ENCODE results near the gene CLCN7.

The CLCN7 gene

DNA sequence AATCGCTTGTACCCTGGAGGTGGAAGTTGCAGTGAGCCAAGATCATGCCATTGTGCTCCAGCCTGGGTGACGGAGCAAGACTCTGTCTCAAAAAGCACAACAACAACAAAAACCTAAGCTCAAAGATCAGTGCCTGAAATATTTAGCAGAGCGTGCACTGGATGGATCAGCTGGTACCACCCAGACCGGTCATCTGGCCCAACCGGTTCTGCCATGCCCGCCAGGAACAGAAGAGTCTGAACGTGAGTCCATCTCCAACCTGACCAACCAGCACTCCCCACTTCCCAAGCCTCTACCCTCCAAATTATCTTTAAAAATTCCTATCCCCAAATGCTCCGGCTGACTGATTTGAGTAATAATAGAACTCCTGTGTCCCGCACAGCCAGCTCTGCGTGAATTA is 52.8 kb downstream of the CLCN7 start:
- POLR2A ChIA-PET = no interaction called here
- WGBS (ENCODE audit: insufficient coverage) = 90% methylated on average over 9 of the region's 10 CpGs
- DNase-seq = no peak
- Histone ChIP-seq H3K9me3 (ENCODE audit: control extremely low read depth in 1 of 5, control insufficient read depth in 4 of 5, insufficient read depth in 2 of 5, low read depth in 1 of 5, low read length in 4 of 5) (no peaks in the 10 kb centered on the region), H3K36me3 (ENCODE audit: control insufficient read depth in 4 of 4, insufficient read depth in 4 of 4, low read length in 3 of 4) (no peaks in the 10 kb centered on the region), H3K27me3 (replicated peaks in 2 of 5; ENCODE audit: control insufficient read depth in 4 of 5, insufficient read depth in 5 of 5, low read length in 4 of 5) (no peaks in the 10 kb centered on the region), H3K4me1 (ENCODE audit: control extremely low read depth in 1 of 4, control insufficient read depth in 4 of 4, insufficient read depth in 4 of 4, low read length in 3 of 4) (peaks cover 5 to 17% (median 14%) of the 10 kb centered on the region in 4 experiments), H3K27ac (ENCODE audit: insufficient read depth in 1 of 2, low read depth in 1 of 2, low read length in 2 of 2, poor library complexity in 1 of 2, severe bottlenecking in 2 of 2) (no peak overlapping the region), H3K4me3 (ENCODE audit: control insufficient read depth in 1 of 7, extremely low read depth in 1 of 7, insufficient read depth in 4 of 7, low read depth in 2 of 7, low read length in 6 of 7) (no peak overlapping the region)
- CTCF ChIA-PET = interaction anchor here (1.1 to 1.5 kb wide), 3 partner anchors 13 to 121 kb away, joined by 3 to 4 read pairs (median 3); no protein-coding TSS in a partner anchor

DNA sequence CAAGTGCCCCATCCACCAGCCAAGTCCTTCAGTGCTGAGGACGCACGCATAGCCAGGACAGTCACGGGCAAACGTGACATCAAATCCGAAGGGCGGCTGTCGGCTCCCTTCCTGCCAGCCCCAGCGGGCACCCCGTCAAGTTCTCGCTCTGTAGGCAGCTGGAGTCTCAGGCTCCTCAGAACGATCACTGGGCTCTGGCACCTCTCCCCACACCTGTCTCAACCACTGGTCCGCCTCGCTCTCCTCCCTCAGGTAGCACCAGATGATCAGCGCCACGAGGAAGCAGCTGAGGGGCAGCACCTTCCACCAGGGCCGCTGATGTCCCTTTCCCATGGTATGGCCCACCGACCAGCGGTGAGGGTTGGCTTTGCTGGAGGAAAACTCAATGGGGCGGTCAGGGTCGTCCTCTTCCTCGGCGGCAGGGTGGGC is 54.7 kb downstream of the CLCN7 start:
- POLR2A ChIA-PET = interaction anchor here (0.7 to 1.0 kb wide), 2 partner anchors 12 to 362 kb away, joined by 4 to 8 read pairs; partner anchors contain the start of genes NUBP2 and SPSB3
- WGBS (ENCODE audit: insufficient coverage) = 2% methylated on average over 17 of the region's 22 CpGs
- Histone ChIP-seq H3K27ac (ENCODE audit: insufficient read depth in 1 of 2, low read depth in 1 of 2, low read length in 2 of 2, poor library complexity in 1 of 2, severe bottlenecking in 2 of 2) (peak overlapping the region; percentile 91 to 96), H3K27me3 (replicated peaks in 2 of 5; ENCODE audit: control insufficient read depth in 4 of 5, insufficient read depth in 5 of 5, low read length in 4 of 5) (no peaks in the 10 kb centered on the region), H3K4me3 (ENCODE audit: control insufficient read depth in 1 of 7, extremely low read depth in 1 of 7, insufficient read depth in 4 of 7, low read depth in 2 of 7, low read length in 6 of 7) (peak overlapping the region; percentile 57 to 98 (median 92)), H3K36me3 (ENCODE audit: control insufficient read depth in 4 of 4, insufficient read depth in 4 of 4, low read length in 3 of 4) (no peaks in the 10 kb centered on the region), H3K9me3 (ENCODE audit: control extremely low read depth in 1 of 5, control insufficient read depth in 4 of 5, insufficient read depth in 2 of 5, low read depth in 1 of 5, low read length in 4 of 5) (no peaks in the 10 kb centered on the region), H3K4me1 (ENCODE audit: control extremely low read depth in 1 of 4, control insufficient read depth in 4 of 4, insufficient read depth in 4 of 4, low read length in 3 of 4) (peaks cover 5 to 18% (median 15%) of the 10 kb centered on the region in 4 experiments)
- CTCF ChIA-PET = interaction anchor here (0.7 to 1.5 kb wide), 5 partner anchors 12 to 285 kb away, joined by 3 to 4 read pairs (median 3); no protein-coding TSS in a partner anchor
- DNase-seq = peak in 1 of 3 donors; percentile 7

DNA sequence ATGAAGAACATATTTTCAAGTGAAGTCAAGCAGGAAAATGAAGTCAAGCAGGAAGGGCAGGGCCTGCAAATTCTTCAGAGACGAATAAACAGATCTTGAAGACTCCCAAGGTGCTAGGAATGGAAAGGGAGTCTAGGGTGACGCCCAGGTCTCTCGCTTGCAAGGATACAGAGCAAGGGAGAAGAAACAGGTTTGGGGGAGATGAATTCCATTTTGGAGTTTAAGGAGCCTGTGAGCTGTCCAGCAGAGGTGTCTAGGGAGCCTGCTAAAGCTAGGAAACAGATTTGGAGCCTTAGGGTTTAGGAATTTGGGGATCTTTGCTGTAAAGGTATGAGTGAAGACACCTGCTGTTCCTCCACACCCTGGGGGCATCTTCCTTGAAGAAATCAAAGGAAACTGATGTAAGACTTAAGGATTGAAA is 58.3 kb downstream of the CLCN7 start:
- H3K4me3 ChIP-seq (ENCODE audit: control insufficient read depth in 1 of 7, extremely low read depth in 1 of 7, insufficient read depth in 4 of 7, low read depth in 2 of 7, low read length in 6 of 7) = no peak overlapping the region
- 100% methylated on average over 2 of the region's 3 CpGs for WGBS (ENCODE audit: insufficient coverage)
- H3K9me3 ChIP-seq (ENCODE audit: control extremely low read depth in 1 of 5, control insufficient read depth in 4 of 5, insufficient read depth in 2 of 5, low read depth in 1 of 5, low read length in 4 of 5) = no peaks in the 10 kb centered on the region
- peaks cover 0 to 5% (median 1%) of the 10 kb centered on the region in 4 experiments for H3K36me3 ChIP-seq (ENCODE audit: control insufficient read depth in 4 of 4, insufficient read depth in 4 of 4, low read length in 3 of 4)
- ChIA-PET POLR2A (no interaction called here), CTCF (interaction anchor here (0.9 kb wide), 1 partner anchor 53 kb away, joined by 3 read pairs; no protein-coding TSS in a partner anchor)
- H3K4me1 ChIP-seq (ENCODE audit: control extremely low read depth in 1 of 4, control insufficient read depth in 4 of 4, insufficient read depth in 4 of 4, low read length in 3 of 4) = peaks cover 5 to 30% (median 22%) of the 10 kb centered on the region in 4 experiments
- no peaks in the 10 kb centered on the region for H3K27me3 ChIP-seq (replicated peaks in 2 of 5; ENCODE audit: control insufficient read depth in 4 of 5, insufficient read depth in 5 of 5, low read length in 4 of 5)
- no peak overlapping the region for H3K27ac ChIP-seq (ENCODE audit: insufficient read depth in 1 of 2, low read depth in 1 of 2, low read length in 2 of 2, poor library complexity in 1 of 2, severe bottlenecking in 2 of 2)
- DNase-seq = no peak

DNA sequence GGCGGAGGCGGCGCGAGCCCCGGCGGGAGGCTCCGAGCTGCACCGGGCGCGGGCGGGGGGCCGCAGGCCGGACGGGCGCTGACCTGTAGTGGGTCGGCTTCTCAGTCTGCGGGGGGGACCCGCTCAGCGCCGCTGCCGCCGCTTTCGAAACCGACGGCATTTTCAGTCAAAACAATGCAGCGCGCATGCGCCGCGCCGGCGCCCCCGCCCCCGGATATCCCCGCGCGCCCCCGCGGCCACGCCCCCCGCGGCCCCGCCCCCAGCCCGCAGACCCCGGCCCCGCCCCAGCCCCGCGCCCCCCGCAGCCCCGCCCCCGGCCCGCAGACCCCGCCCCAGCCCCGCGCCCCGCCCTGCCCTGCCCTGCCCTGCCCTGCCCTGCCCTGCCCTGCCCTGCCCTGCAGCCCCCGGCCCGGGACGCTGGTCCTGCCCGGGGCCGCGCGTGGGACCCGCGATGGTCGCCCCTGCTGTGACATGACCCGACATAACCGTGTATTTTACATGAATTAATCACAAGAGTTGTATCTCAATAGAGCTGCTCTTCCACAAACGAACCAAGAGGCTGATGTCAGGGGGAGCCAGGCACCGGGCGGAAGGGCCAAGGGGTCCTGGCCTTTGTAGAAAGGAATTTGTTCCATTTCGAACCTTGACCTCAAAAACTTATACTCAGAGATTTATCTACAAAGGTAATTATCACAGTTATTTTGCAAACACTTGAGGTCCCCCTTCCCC is 60.1 kb downstream of the CLCN7 start, which contains the start of gene UNKL:
Gene UNKL, minus strand, starts transcription at position 173 of the 729 bp plus-strand sequence. Its CDS starts 13 bp downstream, at position 160.
- CTCF ChIA-PET = interaction anchor here (1.3 kb wide), 2 partner anchors 13 to 50 kb away, joined by 4 to 5 read pairs; no protein-coding TSS in a partner anchor
- POLR2A ChIA-PET = no interaction called here
- Histone ChIP-seq H3K4me1 (ENCODE audit: control extremely low read depth in 1 of 4, control insufficient read depth in 4 of 4, insufficient read depth in 4 of 4, low read length in 3 of 4) (peaks cover 1 to 20% (median 13%) of the 10 kb centered on the region in 4 experiments), H3K27ac (ENCODE audit: insufficient read depth in 1 of 2, low read depth in 1 of 2, low read length in 2 of 2, poor library complexity in 1 of 2, severe bottlenecking in 2 of 2) (peak within 1 kb of the TSS; percentile 46 to 78), H3K36me3 (ENCODE audit: control insufficient read depth in 4 of 4, insufficient read depth in 4 of 4, low read length in 3 of 4) (peaks cover 0 to 12% (median 4%) of the 10 kb centered on the region in 4 experiments), H3K9me3 (ENCODE audit: control extremely low read depth in 1 of 5, control insufficient read depth in 4 of 5, insufficient read depth in 2 of 5, low read depth in 1 of 5, low read length in 4 of 5) (no peaks in the 10 kb centered on the region), H3K4me3 (ENCODE audit: control insufficient read depth in 1 of 7, extremely low read depth in 1 of 7, insufficient read depth in 4 of 7, low read depth in 2 of 7, low read length in 6 of 7) (peak within 1 kb of the TSS; percentile 74 to 94 (median 83)), H3K27me3 (replicated peaks in 2 of 5; ENCODE audit: control insufficient read depth in 4 of 5, insufficient read depth in 5 of 5, low read length in 4 of 5) (no peaks in the 10 kb centered on the region)
- peak; percentile 64 to 82 (median 74) for DNase-seq
- WGBS (ENCODE audit: insufficient coverage) = 2% methylated on average over 37 of the region's 72 CpGs

DNA sequence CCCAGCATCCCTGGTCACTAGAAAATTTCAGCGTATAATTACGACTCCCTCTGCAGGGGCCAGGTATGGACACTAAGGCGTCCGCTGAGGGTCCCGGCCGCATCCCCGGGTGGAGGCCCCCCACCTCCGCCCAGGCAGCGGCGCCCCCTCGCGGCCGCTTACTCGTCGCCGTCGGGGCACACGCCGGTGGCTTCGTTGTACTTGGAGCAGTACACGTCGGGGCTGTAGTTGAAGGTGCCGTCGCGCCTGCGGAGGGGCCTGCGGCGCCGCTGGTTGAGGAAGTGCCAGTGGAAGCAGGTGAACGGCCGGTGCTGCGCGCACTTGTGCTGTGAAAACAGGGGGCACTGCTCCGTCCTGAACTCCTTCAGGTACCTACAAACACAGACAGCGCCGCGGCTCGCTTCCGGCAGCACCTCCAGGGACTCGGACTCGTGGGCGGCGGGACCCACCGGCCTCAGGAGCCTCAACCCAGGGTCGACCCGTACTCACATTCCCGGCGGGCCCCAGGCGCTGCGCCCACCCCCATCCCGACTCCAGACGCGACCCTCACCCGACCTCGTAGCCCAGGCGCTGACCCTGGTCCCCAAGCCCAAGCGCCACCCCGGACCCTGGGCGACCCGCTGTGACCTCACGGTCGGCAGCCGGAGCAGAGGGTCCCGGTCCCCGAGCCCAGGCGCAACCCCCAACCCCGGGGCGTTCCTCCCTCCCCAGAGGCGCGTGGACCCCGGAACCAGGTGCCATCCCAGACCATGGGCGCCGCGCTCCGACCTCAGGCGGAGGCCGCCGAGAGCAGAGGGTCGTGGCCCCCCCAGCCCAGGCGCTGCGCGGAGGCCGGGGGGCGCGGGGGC is 60.9 kb downstream of the CLCN7 start:
- H3K36me3 ChIP-seq (ENCODE audit: control insufficient read depth in 4 of 4, insufficient read depth in 4 of 4, low read length in 3 of 4) = peaks cover 0 to 15% (median 4%) of the 10 kb centered on the region in 4 experiments
- H3K27me3 ChIP-seq (replicated peaks in 2 of 5; ENCODE audit: control insufficient read depth in 4 of 5, insufficient read depth in 5 of 5, low read length in 4 of 5) = no peaks in the 10 kb centered on the region
- H3K9me3 ChIP-seq (ENCODE audit: control extremely low read depth in 1 of 5, control insufficient read depth in 4 of 5, insufficient read depth in 2 of 5, low read depth in 1 of 5, low read length in 4 of 5) = no peaks in the 10 kb centered on the region
- WGBS (ENCODE audit: insufficient coverage) = 4% methylated on average over 70 of the region's 85 CpGs
- peak overlapping the region; percentile 46 to 78 for H3K27ac ChIP-seq (ENCODE audit: insufficient read depth in 1 of 2, low read depth in 1 of 2, low read length in 2 of 2, poor library complexity in 1 of 2, severe bottlenecking in 2 of 2)
- peak overlapping the region; percentile 74 to 94 (median 83) for H3K4me3 ChIP-seq (ENCODE audit: control insufficient read depth in 1 of 7, extremely low read depth in 1 of 7, insufficient read depth in 4 of 7, low read depth in 2 of 7, low read length in 6 of 7)
- peaks cover 0 to 15% (median 9%) of the 10 kb centered on the region in 4 experiments for H3K4me1 ChIP-seq (ENCODE audit: control extremely low read depth in 1 of 4, control insufficient read depth in 4 of 4, insufficient read depth in 4 of 4, low read length in 3 of 4)
- DNase-seq = peak; percentile 83 to 93 (median 91)
- POLR2A ChIA-PET = no interaction called here
- CTCF ChIA-PET = interaction anchor here (1.1 to 1.3 kb wide), 2 partner anchors 43 to 49 kb away, joined by 3 to 5 read pairs; no protein-coding TSS in a partner anchor

DNA sequence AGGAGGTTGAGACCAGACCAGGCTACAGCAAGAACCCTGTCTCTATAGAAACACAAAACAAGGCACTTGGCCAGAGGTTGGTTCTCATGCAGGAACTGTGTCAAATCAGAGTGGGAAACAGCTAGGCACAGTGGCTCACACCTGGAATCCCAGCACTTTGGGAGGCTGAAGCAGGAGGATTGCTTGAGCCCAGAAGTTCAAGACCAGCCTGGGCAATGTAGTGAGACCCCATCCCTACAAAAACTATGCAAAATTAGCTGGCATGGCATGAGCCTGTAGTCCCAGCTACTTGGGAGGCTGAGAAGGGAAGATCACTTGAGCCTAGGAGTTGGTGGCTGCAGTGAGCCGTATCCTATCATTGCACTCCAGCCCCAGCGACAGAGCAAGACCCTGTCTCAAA is 62.0 kb downstream of the CLCN7 start:
- H3K27ac ChIP-seq (ENCODE audit: insufficient read depth in 1 of 2, low read depth in 1 of 2, low read length in 2 of 2, poor library complexity in 1 of 2, severe bottlenecking in 2 of 2) = no peak overlapping the region
- no CpG with 5 or more reads among the region's 2 CpGs for WGBS (ENCODE audit: insufficient coverage)
- DNase-seq = no peak
- ChIA-PET POLR2A (no interaction called here), CTCF (interaction anchor here (0.7 to 1.2 kb wide), 5 partner anchors 8 to 64 kb away, joined by 3 read pairs; no protein-coding TSS in a partner anchor)
- no peaks in the 10 kb centered on the region for H3K9me3 ChIP-seq (ENCODE audit: control extremely low read depth in 1 of 5, control insufficient read depth in 4 of 5, insufficient read depth in 2 of 5, low read depth in 1 of 5, low read length in 4 of 5)
- H3K27me3 ChIP-seq (replicated peaks in 2 of 5; ENCODE audit: control insufficient read depth in 4 of 5, insufficient read depth in 5 of 5, low read length in 4 of 5) = no peaks in the 10 kb centered on the region
- H3K4me3 ChIP-seq (ENCODE audit: control insufficient read depth in 1 of 7, extremely low read depth in 1 of 7, insufficient read depth in 4 of 7, low read depth in 2 of 7, low read length in 6 of 7) = no peak overlapping the region
- H3K36me3 ChIP-seq (ENCODE audit: control insufficient read depth in 4 of 4, insufficient read depth in 4 of 4, low read length in 3 of 4) = peaks cover 0 to 15% (median 4%) of the 10 kb centered on the region in 4 experiments
- H3K4me1 ChIP-seq (ENCODE audit: control extremely low read depth in 1 of 4, control insufficient read depth in 4 of 4, insufficient read depth in 4 of 4, low read length in 3 of 4) = peaks cover 0 to 22% (median 16%) of the 10 kb centered on the region in 4 experiments

Measured in common myeloid progenitor, CD34-positive (primary cell).